Astrocyte (in vitro differentiated cells and primary cell): Measurements from ENCODE around the gene PPTC7.

ENCODE experiments used
- EZH2 ChIP-seq: IDR thresholded peaks from 2 replicates; pipeline ENCODE4 v1.6.1; 2012; ENCODE audit warnings: mild to moderate bottlenecking, low read length, inconsistent platforms; ENCODE audit not compliant: insufficient read depth
- TF ChIP-seq, protein P1 (sequence below): IDR thresholded peaks from 2 replicates; pipeline ENCODE4 v1.5.1; 2011; ENCODE audit warnings: low read depth, mild to moderate bottlenecking, inconsistent platforms, low read length, moderate library complexity; ENCODE audit not compliant: insufficient read depth

DNA sequence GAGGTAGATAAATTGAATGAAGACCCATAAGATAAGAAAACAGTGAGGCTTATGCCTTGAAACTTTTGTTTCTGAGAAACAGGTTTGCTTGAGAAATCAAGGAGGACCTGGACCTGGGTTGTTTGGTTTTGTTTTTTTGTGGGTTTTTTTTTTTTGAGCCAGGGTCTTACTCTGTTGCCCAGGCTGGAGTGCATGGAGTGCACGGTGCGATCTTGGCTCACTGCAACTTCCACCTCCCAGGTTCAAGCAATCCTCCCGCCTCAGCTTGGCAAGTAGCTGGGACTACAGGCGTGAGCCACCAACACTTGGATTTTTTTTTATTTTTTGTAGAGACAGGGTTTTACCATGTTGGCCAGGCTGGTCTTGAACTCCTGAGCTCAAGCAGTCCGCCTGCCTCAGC lies 9.0 kb upstream of the PPTC7 start:
- TF ChIP-seq, protein P1, sequence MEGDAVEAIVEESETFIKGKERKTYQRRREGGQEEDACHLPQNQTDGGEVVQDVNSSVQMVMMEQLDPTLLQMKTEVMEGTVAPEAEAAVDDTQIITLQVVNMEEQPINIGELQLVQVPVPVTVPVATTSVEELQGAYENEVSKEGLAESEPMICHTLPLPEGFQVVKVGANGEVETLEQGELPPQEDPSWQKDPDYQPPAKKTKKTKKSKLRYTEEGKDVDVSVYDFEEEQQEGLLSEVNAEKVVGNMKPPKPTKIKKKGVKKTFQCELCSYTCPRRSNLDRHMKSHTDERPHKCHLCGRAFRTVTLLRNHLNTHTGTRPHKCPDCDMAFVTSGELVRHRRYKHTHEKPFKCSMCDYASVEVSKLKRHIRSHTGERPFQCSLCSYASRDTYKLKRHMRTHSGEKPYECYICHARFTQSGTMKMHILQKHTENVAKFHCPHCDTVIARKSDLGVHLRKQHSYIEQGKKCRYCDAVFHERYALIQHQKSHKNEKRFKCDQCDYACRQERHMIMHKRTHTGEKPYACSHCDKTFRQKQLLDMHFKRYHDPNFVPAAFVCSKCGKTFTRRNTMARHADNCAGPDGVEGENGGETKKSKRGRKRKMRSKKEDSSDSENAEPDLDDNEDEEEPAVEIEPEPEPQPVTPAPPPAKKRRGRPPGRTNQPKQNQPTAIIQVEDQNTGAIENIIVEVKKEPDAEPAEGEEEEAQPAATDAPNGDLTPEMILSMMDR, result no peak
- TF ChIP-seq EZH2, result no peak
